A549 (cell line): ENCODE measurements around the gene SHANK2. TPM values are rescaled to one million over a fixed set of nuclear protein-coding genes. Genes with fewer than 3 reads are reported as not detected.

Experiments used
- ATAC-seq, 2 experiments: fragments of 200-7000 bp in 1 of 2; fragments of >200 bp in 1 of 2; cut with Nextera tagmentation in 1 of 2; cut with Tn5 transposase in 1 of 2; 3 replicates each; pipeline versions ENCODE4 v1.8.0 to v1.9.1; 2018 to 2020; ENCODE audit warnings: mild to moderate bottlenecking in 1 of 2, moderate library complexity in 1 of 2
- CTCF ChIA-PET: fragments of 300-600 bp; sonication (Branson Sonifier 250); formaldehyde crosslinking; extraction: SDS; loops from one replicate; lab custom pipeline; 2021; ENCODE audit warnings: antibody characterized with exemption, inconsistent platforms; lab: Yijun Ruan, JAX
- POLR2A ChIA-PET: fragments of 350-600 bp; formaldehyde crosslinking; extraction: SDS; loops from one replicate; lab custom pipeline; 2021; ENCODE audit warnings: antibody characterized with exemption, inconsistent platforms; lab: Yijun Ruan, JAX
- DNase-seq, 2 experiments: peaks; one replicate each; pipeline versions ENCODE4 v3.0.0 to v3.0.0-alpha.2; 2011 to 2016; ENCODE audit warnings: low read depth in 1 of 2, low spot score in 1 of 2
- FAIRE-seq: peaks from 2 replicates; lab custom pipeline; 2011; peaks lifted over from hg19 to GRCh38; lab: Jason Lieb, UNC
- H3K27ac ChIP-seq, 2 experiments: fragments of >200 bp; sonication (Bioruptor Twin); formaldehyde crosslinking; 3 replicates each; pipeline ENCODE4 v1.5.1; 2016 to 2017
- H3K4me1 ChIP-seq: fragments of >200 bp; sonication (Bioruptor Twin); formaldehyde crosslinking; 3 replicates; pipeline ENCODE4 v1.6.1; 2016
- H3K4me2 ChIP-seq: fragments of >200 bp; sonication (Bioruptor Twin); formaldehyde crosslinking; 3 replicates; pipeline ENCODE4 v1.6.1; 2016
- H3K4me3 ChIP-seq: fragments of >200 bp; sonication (Bioruptor Twin); formaldehyde crosslinking; 3 replicates; pipeline ENCODE4 v1.5.1; 2016
- H3K9me3 ChIP-seq: fragments of >200 bp; sonication (Bioruptor Twin); formaldehyde crosslinking; 3 replicates; pipeline ENCODE4 v1.6.1; 2016
- CBX8 ChIP-seq: fragments of 200-600 bp; sonication (generic); IDR thresholded peaks from 2 replicates; pipeline ENCODE4 v1.6.1; 2016
- CHD2 ChIP-seq: fragments of 150-350 bp; IDR thresholded peaks from 2 replicates; pipeline ENCODE4 v1.6.1; 2014; ENCODE audit warnings: low read length; ENCODE audit not compliant: partially characterized antibody
- CHD4 ChIP-seq: fragments of 200-600 bp; sonication (generic); IDR thresholded peaks from 2 replicates; pipeline ENCODE4 v1.6.1; 2016; ENCODE audit warnings: antibody characterized with exemption, mild to moderate bottlenecking, borderline replicate concordance
- EHF ChIP-seq: fragments of 250-450 bp; sonication (Bioruptor Pico); IDR thresholded peaks from 2 replicates; pipeline ENCODE4 v1.5.0; 2020; ENCODE audit warnings: mild to moderate bottlenecking
- ESRRA ChIP-seq: fragments of 150-350 bp; IDR thresholded peaks from 2 replicates; pipeline ENCODE4 v1.6.1; 2014; ENCODE audit warnings: mild to moderate bottlenecking, low read length, borderline replicate concordance
- FOXS1 ChIP-seq: fragments of 250-450 bp; sonication (Bioruptor Pico); IDR thresholded peaks from 2 replicates; pipeline ENCODE4 v1.5.0; 2020; ENCODE audit warnings: mild to moderate bottlenecking, moderate library complexity
- GATA3 ChIP-seq: IDR thresholded peaks from 2 replicates; pipeline ENCODE4 v1.6.1; 2012; ENCODE audit warnings: borderline replicate concordance
- HDAC2 ChIP-seq: fragments of 200-600 bp; sonication (generic); IDR thresholded peaks from 2 replicates; pipeline ENCODE4 v1.6.1; 2016
- HOXA7 ChIP-seq: fragments of 250-450 bp; sonication (Bioruptor Pico); IDR thresholded peaks from 2 replicates; pipeline ENCODE4 v1.5.0; 2020; ENCODE audit warnings: mild to moderate bottlenecking, moderate library complexity
- KDM1A ChIP-seq: fragments of 200-600 bp; sonication (generic); IDR thresholded peaks from 2 replicates; pipeline ENCODE4 v1.6.1; 2016; ENCODE audit warnings: low read depth, mild to moderate bottlenecking
- KDM5A ChIP-seq: fragments of 200-600 bp; sonication (generic); IDR thresholded peaks from 2 replicates; pipeline ENCODE4 v1.6.1; 2016; ENCODE audit warnings: antibody characterized with exemption, mild to moderate bottlenecking
- NFE2L2 ChIP-seq: fragments of 150-350 bp; conservative IDR thresholded peaks from 2 replicates; pipeline ENCODE4 v1.6.1; 2014; ENCODE audit warnings: low read length
- POLR2AphosphoS2 ChIP-seq: conservative IDR thresholded peaks from 2 replicates; pipeline ENCODE4 v1.6.1; 2012; ENCODE audit warnings: low read length, improper control_type of control experiment, inconsistent platforms
- RFX5 ChIP-seq: fragments of 450-650 bp; IDR thresholded peaks from 2 replicates; pipeline ENCODE4 v1.7.1; 2014; ENCODE audit warnings: antibody characterized with exemption, mild to moderate bottlenecking, moderate library complexity
- SREBF2 ChIP-seq: fragments of 450-650 bp; IDR thresholded peaks from 2 replicates; pipeline ENCODE4 v1.6.1; 2014; ENCODE audit warnings: mild to moderate bottlenecking, moderate library complexity
- TFCP2L1 ChIP-seq: fragments of 250-450 bp; sonication (Bioruptor Pico); IDR thresholded peaks from 2 replicates; pipeline ENCODE4 v1.5.0; 2021; ENCODE audit warnings: mild to moderate bottlenecking
- ZNF302 ChIP-seq: fragments of 250-450 bp; sonication (Bioruptor Pico); IDR thresholded peaks from 2 replicates; pipeline ENCODE4 v1.9.0; 2021; ENCODE audit warnings: inconsistent platforms, mild to moderate bottlenecking, moderate library complexity
- WGBS: methylation state at CpG from one replicate; pipeline ENCODE4 v1.1.6; 2017; ENCODE audit errors: missing lambda C conversion rate; 5-methylcytosine and 5-hydroxymethylcytosine counted together
- polyA plus RNA-seq, 4 experiments: library from polyadenylated mRNA; depleted of rRNA in 3 of 4; stranded (reverse); fragments of >200 nt; fragmentation: RNase III in 1 of 4; extraction: RNeasy Plus Mini Kit Qiagen cat#74134 plus additional on column Dnase treatment in 1 of 4; gene quantifications; 2 replicates in 3 of 4; 3 replicates in 1 of 4; pipeline ENCODE4 v1.2.3, GENCODE V29; 2011 to 2017
- TF ChIP-seq, protein P1 (sequence below): fragments of >200 bp; sonication (Bioruptor Twin); formaldehyde crosslinking; IDR thresholded peaks from 3 replicates; pipeline ENCODE4 v1.6.1; 2016
- TF ChIP-seq, protein P2 (sequence below): fragments of 200-600 bp; sonication (generic); IDR thresholded peaks from 2 replicates; pipeline ENCODE4 v1.6.1; 2016; ENCODE audit warnings: antibody characterized with exemption, mild to moderate bottlenecking, moderate library complexity
- TF ChIP-seq, protein P3 (sequence below): IDR thresholded peaks from 2 replicates; pipeline ENCODE4 v1.6.1; 2012

SHANK2 gene
- polyA plus RNA-seq, 2 of the 4 experiments (the other 2 are of a cell fraction): 5.3 to 7.6 TPM

DNA sequence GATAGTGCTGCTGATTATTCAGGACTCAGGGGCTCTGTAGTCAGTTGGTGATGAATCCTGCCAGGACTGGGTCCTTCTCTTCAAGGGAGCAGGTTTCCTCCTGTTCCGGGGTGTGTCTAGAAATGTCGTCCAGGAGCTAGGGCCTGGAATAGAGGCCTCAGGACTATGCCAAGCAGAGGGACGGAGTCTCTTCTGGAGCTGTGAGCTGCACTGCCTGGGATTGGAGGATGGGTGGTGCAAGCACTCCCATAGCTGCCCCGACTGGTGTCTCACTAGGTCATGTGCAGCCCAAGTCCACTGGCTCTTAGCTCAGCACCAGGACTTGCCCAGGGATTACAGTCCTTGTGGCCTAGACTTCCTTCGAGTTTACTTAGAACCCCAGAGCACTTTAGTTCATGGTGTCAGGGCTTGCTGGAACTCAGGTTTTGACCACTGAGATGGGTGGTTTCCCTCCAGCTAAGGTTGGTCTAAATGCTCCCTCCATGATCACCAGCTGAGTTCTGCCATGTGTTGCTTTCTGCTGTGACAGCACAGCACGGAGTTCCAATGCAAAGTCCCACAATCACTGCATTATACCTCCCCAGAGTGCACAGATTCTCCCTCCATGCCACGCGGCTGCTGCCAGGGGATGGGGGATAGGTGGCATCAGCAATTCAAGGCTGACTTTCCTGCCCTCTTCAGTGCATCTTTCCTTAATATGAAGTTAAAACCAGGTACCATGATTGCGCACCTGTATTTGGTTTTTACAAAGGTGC is 42.6 kb upstream of the SHANK2 start:
- DNase-seq (no peak), ATAC-seq (no peak), FAIRE-seq (no peak)
- H3K27ac ChIP-seq: peak overlapping the region in 1 of 2 experiments; percentile 44; a peak in 2 of 6 replicates
- CTCF ChIA-PET: no interaction called here
- peaks cover 18% of the 10 kb centered on the region for H3K4me1 ChIP-seq
- no peak overlapping the region for H3K4me3 ChIP-seq
- 92% methylated on average over 9 of the region's 9 CpGs for WGBS
- no peak overlapping the region for H3K4me2 ChIP-seq
- POLR2A ChIA-PET: no interaction called here
- TF ChIP-seq TFCP2L1 (no peak), NFE2L2 (no peak), CHD2 (no peak), HOXA7 (no peak), CHD4 (no peak), KDM1A (no peak), GATA3 (no peak), ZNF302 (no peak)
- TF ChIP-seq, protein P1, sequence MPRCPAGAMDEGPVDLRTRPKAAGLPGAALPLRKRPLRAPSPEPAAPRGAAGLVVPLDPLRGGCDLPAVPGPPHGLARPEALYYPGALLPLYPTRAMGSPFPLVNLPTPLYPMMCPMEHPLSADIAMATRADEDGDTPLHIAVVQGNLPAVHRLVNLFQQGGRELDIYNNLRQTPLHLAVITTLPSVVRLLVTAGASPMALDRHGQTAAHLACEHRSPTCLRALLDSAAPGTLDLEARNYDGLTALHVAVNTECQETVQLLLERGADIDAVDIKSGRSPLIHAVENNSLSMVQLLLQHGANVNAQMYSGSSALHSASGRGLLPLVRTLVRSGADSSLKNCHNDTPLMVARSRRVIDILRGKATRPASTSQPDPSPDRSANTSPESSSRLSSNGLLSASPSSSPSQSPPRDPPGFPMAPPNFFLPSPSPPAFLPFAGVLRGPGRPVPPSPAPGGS: no peak
- TF ChIP-seq, protein P2, sequence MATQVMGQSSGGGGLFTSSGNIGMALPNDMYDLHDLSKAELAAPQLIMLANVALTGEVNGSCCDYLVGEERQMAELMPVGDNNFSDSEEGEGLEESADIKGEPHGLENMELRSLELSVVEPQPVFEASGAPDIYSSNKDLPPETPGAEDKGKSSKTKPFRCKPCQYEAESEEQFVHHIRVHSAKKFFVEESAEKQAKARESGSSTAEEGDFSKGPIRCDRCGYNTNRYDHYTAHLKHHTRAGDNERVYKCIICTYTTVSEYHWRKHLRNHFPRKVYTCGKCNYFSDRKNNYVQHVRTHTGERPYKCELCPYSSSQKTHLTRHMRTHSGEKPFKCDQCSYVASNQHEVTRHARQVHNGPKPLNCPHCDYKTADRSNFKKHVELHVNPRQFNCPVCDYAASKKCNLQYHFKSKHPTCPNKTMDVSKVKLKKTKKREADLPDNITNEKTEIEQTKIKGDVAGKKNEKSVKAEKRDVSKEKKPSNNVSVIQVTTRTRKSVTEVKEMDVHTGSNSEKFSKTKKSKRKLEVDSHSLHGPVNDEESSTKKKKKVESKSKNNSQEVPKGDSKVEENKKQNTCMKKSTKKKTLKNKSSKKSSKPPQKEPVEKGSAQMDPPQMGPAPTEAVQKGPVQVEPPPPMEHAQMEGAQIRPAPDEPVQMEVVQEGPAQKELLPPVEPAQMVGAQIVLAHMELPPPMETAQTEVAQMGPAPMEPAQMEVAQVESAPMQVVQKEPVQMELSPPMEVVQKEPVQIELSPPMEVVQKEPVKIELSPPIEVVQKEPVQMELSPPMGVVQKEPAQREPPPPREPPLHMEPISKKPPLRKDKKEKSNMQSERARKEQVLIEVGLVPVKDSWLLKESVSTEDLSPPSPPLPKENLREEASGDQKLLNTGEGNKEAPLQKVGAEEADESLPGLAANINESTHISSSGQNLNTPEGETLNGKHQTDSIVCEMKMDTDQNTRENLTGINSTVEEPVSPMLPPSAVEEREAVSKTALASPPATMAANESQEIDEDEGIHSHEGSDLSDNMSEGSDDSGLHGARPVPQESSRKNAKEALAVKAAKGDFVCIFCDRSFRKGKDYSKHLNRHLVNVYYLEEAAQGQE: no peak
- H3K9me3 ChIP-seq: no peaks in the 10 kb centered on the region

DNA sequence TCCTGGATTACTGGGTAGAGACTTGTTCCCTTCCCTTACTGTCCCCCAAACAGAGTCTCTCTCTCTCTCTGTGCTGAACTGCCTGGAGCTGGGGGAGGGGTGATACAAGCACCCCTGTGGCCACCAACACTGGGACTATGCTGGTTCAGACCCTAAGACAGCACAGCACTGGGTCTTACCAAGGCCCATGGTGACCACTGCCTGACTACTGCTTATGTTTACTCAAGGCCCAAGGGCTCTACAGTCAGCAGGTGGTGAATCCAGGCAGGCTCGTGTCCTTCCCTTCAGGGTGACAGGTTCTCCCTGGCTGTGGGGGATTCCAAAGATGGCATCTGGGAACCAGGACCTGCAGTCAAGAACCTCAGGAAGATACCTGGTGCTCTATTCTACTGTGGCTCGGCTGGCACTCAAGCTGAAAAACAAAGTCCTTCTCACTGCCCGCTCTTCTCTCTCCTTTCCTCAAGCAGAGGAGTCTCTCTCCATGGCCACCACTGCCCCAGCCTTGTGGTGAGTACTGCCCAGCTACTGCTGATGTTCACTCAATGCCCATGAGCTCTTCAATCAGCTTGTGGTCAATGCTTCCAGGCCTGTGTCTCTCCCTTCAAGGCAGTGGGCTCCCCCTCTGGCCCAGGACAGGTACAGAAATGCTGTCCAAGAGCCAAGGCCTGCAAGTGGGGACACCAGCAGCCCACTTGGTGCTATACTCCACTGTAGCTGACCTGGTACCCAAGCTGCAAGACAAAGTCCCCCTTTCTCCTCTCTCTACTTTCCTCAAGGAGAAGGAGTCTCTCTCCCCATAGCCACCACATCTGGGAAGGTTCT is 41.8 kb upstream of the SHANK2 start:
- Histone ChIP-seq H3K4me2 (no peak overlapping the region), H3K9me3 (peaks cover 3% of the 10 kb centered on the region; the same call in 1 of the 3 replicates), H3K27ac (peak overlapping the region in 1 of 2 experiments; percentile 44; a peak in 3 of 6 replicates), H3K4me1 (peaks cover 12% of the 10 kb centered on the region), H3K4me3 (no peak overlapping the region)
- WGBS: 75% methylated on average over 3 of the region's 3 CpGs
- CTCF ChIA-PET: interaction anchor here (1.0 kb wide), 1 partner anchor 8 kb away, joined by 3 read pairs; no protein-coding TSS in a partner anchor
- no peak for ATAC-seq
- no peak for FAIRE-seq
- POLR2A ChIA-PET: no interaction called here
- no peak for TF ChIP-seq POLR2AphosphoS2
- TF ChIP-seq ESRRA: no peak
- TF ChIP-seq KDM5A: no peak
- TF ChIP-seq, protein P1: no peak
- TF ChIP-seq, protein P3, sequence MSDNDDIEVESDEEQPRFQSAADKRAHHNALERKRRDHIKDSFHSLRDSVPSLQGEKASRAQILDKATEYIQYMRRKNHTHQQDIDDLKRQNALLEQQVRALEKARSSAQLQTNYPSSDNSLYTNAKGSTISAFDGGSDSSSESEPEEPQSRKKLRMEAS: no peak
- no peak for TF ChIP-seq CHD2
- no peak for TF ChIP-seq SREBF2
- TF ChIP-seq HDAC2: no peak
- no peak for TF ChIP-seq CBX8
- no peak for TF ChIP-seq FOXS1
- TF ChIP-seq RFX5: no peak
- TF ChIP-seq EHF (CRISPR knock-in tag): no peak
- no peak for DNase-seq
